ENCODE data around the gene ATAT1.

DNA sequence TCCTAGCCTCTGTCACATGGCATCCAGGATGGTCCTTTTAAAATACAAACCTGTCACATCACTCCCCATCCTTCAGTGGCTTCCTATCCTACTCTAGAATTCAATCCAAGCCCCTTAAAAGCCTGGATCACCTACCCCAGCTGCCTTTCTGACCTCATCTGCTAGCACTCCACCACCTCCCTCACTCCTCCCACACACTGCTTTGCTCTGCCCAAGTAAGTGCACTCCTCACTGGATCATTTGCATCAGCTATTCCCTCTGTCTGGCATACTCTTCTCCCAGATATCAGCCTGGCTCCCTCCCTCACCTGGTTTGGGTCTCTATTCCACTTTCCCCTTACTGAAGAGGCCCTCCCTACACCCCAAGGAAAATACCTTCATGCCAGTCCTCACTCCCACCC lies 30.8 kb downstream of the ATAT1 start:
- TF ChIP-seq, protein P1, sequence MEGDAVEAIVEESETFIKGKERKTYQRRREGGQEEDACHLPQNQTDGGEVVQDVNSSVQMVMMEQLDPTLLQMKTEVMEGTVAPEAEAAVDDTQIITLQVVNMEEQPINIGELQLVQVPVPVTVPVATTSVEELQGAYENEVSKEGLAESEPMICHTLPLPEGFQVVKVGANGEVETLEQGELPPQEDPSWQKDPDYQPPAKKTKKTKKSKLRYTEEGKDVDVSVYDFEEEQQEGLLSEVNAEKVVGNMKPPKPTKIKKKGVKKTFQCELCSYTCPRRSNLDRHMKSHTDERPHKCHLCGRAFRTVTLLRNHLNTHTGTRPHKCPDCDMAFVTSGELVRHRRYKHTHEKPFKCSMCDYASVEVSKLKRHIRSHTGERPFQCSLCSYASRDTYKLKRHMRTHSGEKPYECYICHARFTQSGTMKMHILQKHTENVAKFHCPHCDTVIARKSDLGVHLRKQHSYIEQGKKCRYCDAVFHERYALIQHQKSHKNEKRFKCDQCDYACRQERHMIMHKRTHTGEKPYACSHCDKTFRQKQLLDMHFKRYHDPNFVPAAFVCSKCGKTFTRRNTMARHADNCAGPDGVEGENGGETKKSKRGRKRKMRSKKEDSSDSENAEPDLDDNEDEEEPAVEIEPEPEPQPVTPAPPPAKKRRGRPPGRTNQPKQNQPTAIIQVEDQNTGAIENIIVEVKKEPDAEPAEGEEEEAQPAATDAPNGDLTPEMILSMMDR (conservative IDR thresholded peaks at IDR 0.05; ENCODE audit: low read length): no peak
- no peak for TF ChIP-seq EZH2phosphoT487 (IDR thresholded peaks at IDR 0.05; ENCODE audit: borderline replicate concordance, low read depth, low read length)

Measured in OCI-LY7 (cell line).